Common myeloid progenitor, CD34-positive (primary cell): ENCODE data around the gene PLEKHM2.

Source experiments
- CTCF ChIA-PET: fragments of 350-600 bp; sonication (Branson Sonifier 250); formaldehyde crosslinking; loops from one replicate; lab custom pipeline; 2021; ENCODE audit warnings: antibody characterized with exemption; lab: Charles Lee
- POLR2A ChIA-PET: fragments of 350-600 bp; sonication (Branson Sonifier 250); formaldehyde crosslinking; loops from one replicate; lab custom pipeline; 2021; ENCODE audit warnings: antibody characterized with exemption; lab: Charles Lee
- DNase-seq, 3 donors: peaks; one replicate each; pipeline versions ENCODE4 v3.0.0 to v3.0.0-alpha.2; 2013
- H3K27ac ChIP-seq, 2 experiments: 1 replicate in 1 of 2; 2 replicates in 1 of 2; pipeline ENCODE4 v1.7.0; 2013; ENCODE audit warnings: inconsistent platforms in 2 of 2, low read length in 2 of 2, mild to moderate bottlenecking in 2 of 2, low read depth in 1 of 2, moderate library complexity in 1 of 2; ENCODE audit not compliant: severe bottlenecking in 2 of 2, insufficient read depth in 1 of 2, poor library complexity in 1 of 2
- H3K27me3 ChIP-seq, 5 experiments: replicated peaks in 2 of 5; 1 replicate in 3 of 5; 2 replicates in 2 of 5; pipeline versions ENCODE4 v1.6.1 to v1.7.0; 2013; ENCODE audit warnings: low read length in 4 of 5, mild to moderate bottlenecking in 2 of 5, moderate library complexity in 2 of 5, inconsistent platforms in 1 of 5; ENCODE audit not compliant: insufficient read depth in 5 of 5, control insufficient read depth in 4 of 5
- H3K36me3 ChIP-seq, 4 experiments: 1 replicate in 2 of 4; 2 replicates in 2 of 4; pipeline versions ENCODE4 v1.6.1 to v1.7.0; 2013; ENCODE audit warnings: low read length in 3 of 4, control low read depth in 1 of 4, mild to moderate bottlenecking in 1 of 4; ENCODE audit not compliant: control insufficient read depth in 4 of 4, insufficient read depth in 4 of 4
- H3K4me1 ChIP-seq, 4 experiments: 1 replicate in 3 of 4; 2 replicates in 1 of 4; pipeline versions ENCODE4 v1.6.1 to v1.7.1; 2013; ENCODE audit warnings: low read length in 3 of 4, mild to moderate bottlenecking in 3 of 4, control low read depth in 1 of 4, inconsistent platforms in 1 of 4, moderate library complexity in 1 of 4; ENCODE audit not compliant: control insufficient read depth in 4 of 4, insufficient read depth in 4 of 4; ENCODE audit errors: control extremely low read depth in 1 of 4
- H3K4me3 ChIP-seq, 7 experiments: 1 replicate in 4 of 7; 2 replicates in 3 of 7; pipeline versions ENCODE4 v1.5.1 to v1.7.0; 2013; ENCODE audit warnings: mild to moderate bottlenecking in 7 of 7, low read length in 6 of 7, moderate library complexity in 6 of 7, inconsistent platforms in 2 of 7, low read depth in 2 of 7, control low read depth in 1 of 7; ENCODE audit not compliant: insufficient read depth in 4 of 7, control insufficient read depth in 1 of 7; ENCODE audit errors: extremely low read depth in 1 of 7
- H3K9me3 ChIP-seq, 5 experiments: 1 replicate in 4 of 5; 2 replicates in 1 of 5; pipeline versions ENCODE4 v1.6.1 to v1.7.1; 2013; ENCODE audit warnings: low read length in 4 of 5, mild to moderate bottlenecking in 2 of 5, inconsistent platforms in 1 of 5, low read depth in 1 of 5, moderate library complexity in 1 of 5; ENCODE audit not compliant: control insufficient read depth in 4 of 5, insufficient read depth in 2 of 5; ENCODE audit errors: control extremely low read depth in 1 of 5
- WGBS: methylation state at CpG from one replicate; pipeline ENCODE4 v1.1.5; 2013; ENCODE audit not compliant: insufficient coverage; 5-methylcytosine and 5-hydroxymethylcytosine counted together

The PLEKHM2 gene

GRCh38 chr1:15690317-15690716 lies 6.2 kb downstream of the PLEKHM2 start:
- CTCF ChIA-PET, result interaction anchor here (0.7 to 1.0 kb wide), 2 partner anchors 100 to 703 kb away, joined by 3 read pairs; no protein-coding TSS in a partner anchor
- H3K4me1 ChIP-seq, result peaks cover 3 to 9% (median 5%) of the 10 kb centered on the region in 4 experiments
- H3K4me3 ChIP-seq, result no peak overlapping the region
- WGBS, result 100% methylated on average over 3 of the region's 6 CpGs
- no peaks in the 10 kb centered on the region for H3K27me3 ChIP-seq
- DNase-seq, result no peak
- no peaks in the 10 kb centered on the region for H3K9me3 ChIP-seq
- POLR2A ChIA-PET, result interaction anchor here (0.7 kb wide), 1 partner anchor 20 kb away, joined by 3 read pairs; no protein-coding TSS in a partner anchor
- H3K27ac ChIP-seq, result no peak overlapping the region
- H3K36me3 ChIP-seq, result peaks cover 0 to 20% (median 7%) of the 10 kb centered on the region in 4 experiments

GRCh38 chr1:15691434-15692032 lies 7.4 kb downstream of the PLEKHM2 start:
- Histone ChIP-seq H3K36me3 (peaks cover 0 to 20% (median 7%) of the 10 kb centered on the region in 4 experiments), H3K4me1 (peaks cover 0 to 4% (median under 1%) of the 10 kb centered on the region in 4 experiments), H3K4me3 (no peak overlapping the region), H3K27ac (no peak overlapping the region), H3K9me3 (no peaks in the 10 kb centered on the region), H3K27me3 (no peaks in the 10 kb centered on the region)
- 97% methylated on average over 10 of the region's 11 CpGs for WGBS
- no peak for DNase-seq
- ChIA-PET POLR2A (no interaction called here), CTCF (interaction anchor here (1.0 to 1.2 kb wide), 3 partner anchors 12 to 21 kb away, joined by 3 to 6 read pairs (median 3); no protein-coding TSS in a partner anchor)

GRCh38 chr1:15692121-15692682 lies 8.1 kb downstream of the PLEKHM2 start:
- peaks cover 0 to 20% (median 7%) of the 10 kb centered on the region in 4 experiments for H3K36me3 ChIP-seq
- H3K9me3 ChIP-seq, result no peaks in the 10 kb centered on the region
- no peaks in the 10 kb centered on the region for H3K27me3 ChIP-seq
- no peak overlapping the region for H3K27ac ChIP-seq
- ChIA-PET POLR2A (no interaction called here), CTCF (interaction anchor here (1.1 kb wide), 1 partner anchor 12 kb away, joined by 3 read pairs; no protein-coding TSS in a partner anchor)
- H3K4me3 ChIP-seq, result no peak overlapping the region
- WGBS, result 85% methylated on average over 4 of the region's 5 CpGs
- no peak for DNase-seq
- H3K4me1 ChIP-seq, result peaks cover 0 to 11% (median 5%) of the 10 kb centered on the region in 4 experiments

- no peak overlapping the region for H3K27ac ChIP-seq
- CTCF ChIA-PET, result interaction anchor here (1.3 kb wide), 1 partner anchor 9 kb away, joined by 5 read pairs; no protein-coding TSS in a partner anchor
- POLR2A ChIA-PET, result no interaction called here
- H3K9me3 ChIP-seq, result no peaks in the 10 kb centered on the region
- H3K4me3 ChIP-seq, result no peak overlapping the region
- no peak for DNase-seq
- no peaks in the 10 kb centered on the region for H3K27me3 ChIP-seq
- 93% methylated on average over 5 of the region's 5 CpGs for WGBS
- peaks cover 8 to 22% (median 14%) of the 10 kb centered on the region in 4 experiments for H3K4me1 ChIP-seq
- H3K36me3 ChIP-seq, result peaks cover 0 to 15% (median 7%) of the 10 kb centered on the region in 4 experiments
These were observed 9.3 kb downstream of the PLEKHM2 start for GRCh38 chr1:15693371-15693770.

- H3K9me3 ChIP-seq, result no peaks in the 10 kb centered on the region
- ChIA-PET POLR2A (interaction anchor here (0.8 to 1.4 kb wide), 4 partner anchors 11 to 20 kb away, joined by 3 read pairs; partner anchors contain the start of gene PLEKHM2), CTCF (interaction anchor here (1.0 to 2.3 kb wide), 6 partner anchors 10 to 44 kb away, joined by 3 to 10 read pairs (median 5); no protein-coding TSS in a partner anchor)
- H3K27ac ChIP-seq, result peak overlapping the region; percentile 28 to 64
- no peaks in the 10 kb centered on the region for H3K27me3 ChIP-seq
- peaks cover 0 to 11% (median 2%) of the 10 kb centered on the region in 4 experiments for H3K36me3 ChIP-seq
- peak; percentile 55 to 90 (median 90) for DNase-seq
- peak overlapping the region in 6 of 7 experiments; percentile 11 to 64 (median 50) for H3K4me3 ChIP-seq
- WGBS, result 2% methylated on average over 10 of the region's 10 CpGs
- H3K4me1 ChIP-seq, result peaks cover 8 to 25% (median 14%) of the 10 kb centered on the region in 4 experiments
These were observed 12.9 kb downstream of the PLEKHM2 start for GRCh38 chr1:15696956-15697521.

- no peaks in the 10 kb centered on the region for H3K9me3 ChIP-seq
- no peak for DNase-seq
- H3K27ac ChIP-seq, result no peak overlapping the region
- ChIA-PET CTCF (interaction anchor here (1.0 to 1.8 kb wide), 2 partner anchors 16 to 43 kb away, joined by 3 to 5 read pairs; no protein-coding TSS in a partner anchor), POLR2A (no interaction called here)
- no peak overlapping the region for H3K4me3 ChIP-seq
- H3K4me1 ChIP-seq, result peaks cover 8 to 25% (median 14%) of the 10 kb centered on the region in 4 experiments
- whole genome bisulfite sequencing, result 100% methylated on average over 2 of the region's 2 CpGs
- H3K27me3 ChIP-seq, result no peaks in the 10 kb centered on the region
- peaks cover 0 to 9% (median 2%) of the 10 kb centered on the region in 4 experiments for H3K36me3 ChIP-seq
These were observed 14.1 kb downstream of the PLEKHM2 start for GRCh38 chr1:15698201-15698600.
